Stimulated activated CD8-positive, alpha-beta memory T cell treated with anti-CD3 and anti-CD28 coated beads, Interleukin-2, amount 100 ng/mL, for 1 hour (primary cell): ENCODE measurements around the gene GPR25.
"Not testable (repeated sequence)": the region's sequence is repeated elsewhere in the genome, so short reads cannot be mapped to it uniquely, and the experiment has no call there.

Source experiments
- DNase-seq, 2 donors: peaks; one replicate each; pipeline ENCODE4 v3.0.0-alpha.2; 2020; ENCODE audit warnings: low read depth in 2 of 2

The GPR25 gene

GRCh38 chr1:200895443-200895789 lies 22.6 kb downstream of the GPR25 start:
- DNase-seq = no peak

- DNase-seq = no peak
These were observed 23.2 kb downstream of the GPR25 start for GRCh38 chr1:200895801-200896530.

GRCh38 chr1:200896531-200897196 lies 23.9 kb downstream of the GPR25 start:
- no peak for DNase-seq

- DNase-seq = no peak
These were observed 24.5 kb downstream of the GPR25 start for GRCh38 chr1:200897259-200897658.

- DNase-seq = no peak
These were observed 26.2 kb downstream of the GPR25 start for GRCh38 chr1:200899015-200899386.

- no peak for DNase-seq
These were observed 26.7 kb downstream of the GPR25 start for GRCh38 chr1:200899451-200899915.

- no peak for DNase-seq
These were observed 27.4 kb downstream of the GPR25 start for GRCh38 chr1:200899954-200900867.

- no peak for DNase-seq
These were observed 28.1 kb downstream of the GPR25 start for GRCh38 chr1:200900877-200901276.

- no peak for DNase-seq
These were observed 28.6 kb downstream of the GPR25 start for GRCh38 chr1:200901350-200901749.

- DNase-seq = no peak
These were observed 29.1 kb downstream of the GPR25 start for GRCh38 chr1:200901796-200902444.

GRCh38 chr1:200903793-200904192 lies 31.0 kb downstream of the GPR25 start:
- no peak for DNase-seq

- DNase-seq = no peak
These were observed 32.0 kb downstream of the GPR25 start for GRCh38 chr1:200904772-200905171.

GRCh38 chr1:200905411-200906052 lies 32.8 kb downstream of the GPR25 start:
- peak in 1 of 2 donors; percentile 8 for DNase-seq

GRCh38 chr1:200906491-200906890 lies 33.7 kb downstream of the GPR25 start:
- no peak for DNase-seq

- DNase-seq = no peak
These were observed 34.9 kb downstream of the GPR25 start for GRCh38 chr1:200907611-200908097.

GRCh38 chr1:200908191-200908868 lies 35.5 kb downstream of the GPR25 start:
- no peak for DNase-seq

- no peak for DNase-seq
These were observed 36.3 kb downstream of the GPR25 start for GRCh38 chr1:200909071-200909470.

- no peak for DNase-seq
These were observed 37.0 kb downstream of the GPR25 start for GRCh38 chr1:200909757-200910239.

GRCh38 chr1:200911361-200911760 lies 38.6 kb downstream of the GPR25 start:
- DNase-seq = no peak

- not testable (repeated sequence) for DNase-seq
These were observed 39.2 kb downstream of the GPR25 start for GRCh38 chr1:200911936-200912335.
